Endothelial cell of hepatic sinusoid (primary cell): ENCODE data around the gene SLC40A1.

Experiments
- in situ Hi-C: cut with HindIII; loops from 2 replicates; pipeline ENCODE4 v1.10.0; 2017; ENCODE audit warnings: low sequenced_read_pairs

SLC40A1 gene, protein sequence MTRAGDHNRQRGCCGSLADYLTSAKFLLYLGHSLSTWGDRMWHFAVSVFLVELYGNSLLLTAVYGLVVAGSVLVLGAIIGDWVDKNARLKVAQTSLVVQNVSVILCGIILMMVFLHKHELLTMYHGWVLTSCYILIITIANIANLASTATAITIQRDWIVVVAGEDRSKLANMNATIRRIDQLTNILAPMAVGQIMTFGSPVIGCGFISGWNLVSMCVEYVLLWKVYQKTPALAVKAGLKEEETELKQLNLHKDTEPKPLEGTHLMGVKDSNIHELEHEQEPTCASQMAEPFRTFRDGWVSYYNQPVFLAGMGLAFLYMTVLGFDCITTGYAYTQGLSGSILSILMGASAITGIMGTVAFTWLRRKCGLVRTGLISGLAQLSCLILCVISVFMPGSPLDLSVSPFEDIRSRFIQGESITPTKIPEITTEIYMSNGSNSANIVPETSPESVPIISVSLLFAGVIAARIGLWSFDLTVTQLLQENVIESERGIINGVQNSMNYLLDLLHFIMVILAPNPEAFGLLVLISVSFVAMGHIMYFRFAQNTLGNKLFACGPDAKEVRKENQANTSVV

DNA sequence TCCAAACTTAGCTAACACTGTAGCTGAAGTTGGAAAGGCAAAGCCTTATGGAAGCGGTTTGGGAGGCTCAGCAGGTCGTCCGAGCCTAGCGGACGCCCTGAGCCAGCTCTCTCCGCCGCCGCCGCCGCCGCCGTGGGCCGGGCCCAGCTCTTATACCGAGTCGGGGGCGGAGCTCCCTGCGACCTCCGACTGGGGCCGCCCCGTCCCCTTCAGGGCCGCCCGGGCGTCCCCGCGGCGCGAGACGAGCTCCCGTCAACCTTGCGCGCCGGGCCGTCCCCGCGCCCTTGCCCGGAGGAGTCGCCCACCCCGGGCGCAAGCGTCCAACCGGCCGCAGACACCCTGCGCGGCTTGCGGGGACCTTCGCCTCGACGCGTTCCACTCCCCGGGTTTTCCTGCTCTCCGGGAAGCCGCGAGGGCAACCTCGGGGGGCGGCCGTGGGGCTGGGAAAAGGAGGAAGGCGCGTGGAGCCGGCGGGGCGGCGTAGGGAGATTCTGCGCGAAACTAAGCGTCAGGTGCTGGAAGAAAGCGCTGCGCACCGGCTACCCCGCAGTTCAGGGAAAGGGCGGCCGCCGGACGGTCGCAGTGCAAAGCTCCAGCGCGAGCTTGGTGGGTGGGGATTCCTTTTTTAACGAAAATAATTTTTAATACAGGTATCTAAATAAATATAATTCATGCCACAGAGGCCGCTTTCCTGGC, at the start of gene SLC40A1:
Gene SLC40A1 (minus strand): TSS at position 129 of the 696 bp plus-strand sequence. CDS start 326 bp downstream, outside the sequence.
- in situ Hi-C loops: no loop called here

- in situ Hi-C loops: no loop called here
These were observed 49.2 kb upstream of the SLC40A1 start for GRCh38 chr2:189629531-189630453.

GRCh38 chr2:189628817-189629530, 48.4 kb upstream of the SLC40A1 start:
- in situ Hi-C loops: no loop called here

DNA sequence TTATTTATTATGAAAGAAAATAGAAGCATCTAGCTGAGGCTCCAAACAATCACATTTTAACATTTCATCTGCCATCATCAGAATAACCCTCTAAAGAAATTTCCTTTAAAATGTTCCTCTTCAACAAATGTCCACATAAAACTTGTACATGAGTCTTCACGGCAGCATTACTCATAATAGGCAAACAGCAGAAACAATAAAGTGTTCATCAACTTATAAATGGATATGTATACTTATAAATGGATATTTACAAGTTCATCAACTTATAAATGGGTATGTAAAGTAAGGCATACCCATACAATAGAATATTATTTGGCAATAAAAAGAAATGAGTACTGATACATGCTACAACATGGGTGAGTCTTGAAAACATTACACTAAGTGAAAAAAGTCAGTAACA, 47.2 kb upstream of the SLC40A1 start:
- in situ Hi-C loops: no loop called here

DNA sequence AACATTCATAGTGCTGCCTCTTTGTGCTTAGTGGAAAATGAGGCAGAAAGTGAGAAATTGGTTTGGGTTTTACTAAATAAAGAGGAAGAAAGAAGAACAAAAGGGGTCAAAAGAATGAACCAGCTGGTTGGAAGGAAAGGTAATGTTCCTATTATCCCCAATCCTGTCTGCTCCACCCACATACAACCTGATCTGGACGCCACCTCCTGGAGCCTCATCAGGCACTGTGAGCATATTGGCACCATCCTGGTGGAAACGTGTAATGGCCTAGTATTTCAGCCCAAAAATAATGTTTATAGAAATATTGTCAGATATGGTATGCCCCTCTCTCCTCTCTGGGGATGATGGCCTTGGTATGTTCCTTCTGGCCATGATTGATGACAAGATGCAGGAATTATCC, 45.0 kb upstream of the SLC40A1 start:
- in situ Hi-C loops: no loop called here

DNA sequence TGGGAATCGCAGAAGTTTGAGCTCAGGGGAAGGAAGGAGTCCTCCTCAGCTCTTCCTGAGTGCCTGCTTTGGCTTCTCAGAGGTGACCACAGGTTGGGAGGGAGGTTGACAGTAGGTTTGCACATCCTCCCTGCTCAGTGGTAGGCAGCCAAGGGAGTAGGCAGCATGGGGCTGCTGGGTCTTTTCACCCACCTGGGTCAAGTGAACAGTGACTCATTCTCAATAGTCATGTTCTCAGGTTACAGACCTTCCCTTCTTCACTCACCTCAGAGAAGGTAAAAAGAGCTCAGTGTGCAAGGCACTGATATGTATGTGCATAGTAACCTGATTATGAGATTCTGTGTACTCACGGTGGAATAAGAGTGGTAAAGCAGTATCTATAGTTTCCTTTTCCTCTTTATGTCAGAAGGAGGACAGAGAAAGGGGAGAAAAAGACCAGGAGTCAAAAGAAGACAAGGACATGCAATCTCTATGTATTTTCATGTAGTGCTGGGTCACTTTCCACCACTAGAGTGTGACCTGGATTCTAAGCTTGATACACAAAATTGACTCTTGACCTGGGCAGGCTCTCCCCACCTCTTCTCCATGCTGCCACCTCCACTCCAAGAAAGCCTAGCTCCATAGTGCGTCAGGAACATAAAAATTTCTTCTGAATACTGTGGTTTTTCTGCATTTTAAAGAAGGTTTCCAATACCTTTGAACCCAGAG, 44.2 kb upstream of the SLC40A1 start:
- in situ Hi-C loops: loop anchor here (25.0 kb wide), 1 partner anchor 163 kb away; no protein-coding TSS in a partner anchor

- in situ Hi-C loops: loop anchor here (25.0 kb wide), 1 partner anchor 161 kb away; no protein-coding TSS in a partner anchor
These were observed 42.5 kb upstream of the SLC40A1 start for GRCh38 chr2:189623049-189623448.

DNA sequence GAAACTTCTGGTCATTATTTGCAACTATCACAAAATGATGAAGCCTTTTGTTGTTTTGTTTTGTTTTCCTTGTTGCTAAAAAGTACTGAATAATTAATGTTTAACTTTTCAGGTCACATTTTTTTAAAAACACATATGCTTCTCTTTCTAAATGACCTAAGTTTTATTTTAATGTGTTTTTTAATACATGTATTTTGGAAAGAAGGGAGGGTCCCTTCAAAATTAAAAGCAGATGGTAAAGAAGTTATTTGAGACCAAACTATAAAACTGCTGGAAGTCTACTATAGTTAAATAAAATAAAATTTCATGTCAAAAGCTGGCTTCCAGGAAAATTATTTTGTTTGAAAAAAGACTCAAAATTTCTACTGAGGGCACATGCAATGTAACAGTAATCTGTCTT, 41.2 kb upstream of the SLC40A1 start:
- in situ Hi-C loops: loop anchor here (25.0 kb wide), 1 partner anchor 159 kb away; no protein-coding TSS in a partner anchor

GRCh38 chr2:189618197-189618596, 37.6 kb upstream of the SLC40A1 start:
- in situ Hi-C loops: loop anchor here (25.0 kb wide), 1 partner anchor 156 kb away; no protein-coding TSS in a partner anchor

DNA sequence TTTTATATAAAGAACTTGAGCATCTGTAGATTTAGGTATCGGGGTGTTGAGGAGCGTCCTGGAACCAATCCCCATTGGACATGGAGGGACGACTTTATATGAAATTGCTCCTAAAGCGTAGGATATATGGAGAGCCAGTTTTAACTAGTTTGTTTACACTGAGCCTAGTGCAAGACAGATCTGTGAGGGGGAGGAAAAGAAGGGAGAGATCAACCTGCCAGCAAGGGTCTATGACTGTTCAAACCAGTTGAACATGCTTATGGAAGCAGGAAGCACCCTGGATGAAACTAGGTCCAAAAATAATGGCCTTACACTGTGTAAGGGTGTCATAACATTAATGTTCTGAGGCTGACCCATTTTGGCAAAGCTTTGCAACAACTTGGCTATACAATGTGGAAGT, 34.0 kb upstream of the SLC40A1 start:
- in situ Hi-C loops: loop anchor here (25.0 kb wide), 1 partner anchor 152 kb away; no protein-coding TSS in a partner anchor

GRCh38 chr2:189613650-189614420, 33.2 kb upstream of the SLC40A1 start:
- in situ Hi-C loops: loop anchor here (25.0 kb wide), 1 partner anchor 152 kb away; no protein-coding TSS in a partner anchor

GRCh38 chr2:189613077-189613636, 32.6 kb upstream of the SLC40A1 start:
- in situ Hi-C loops: loop anchor here (25.0 kb wide), 1 partner anchor 151 kb away; no protein-coding TSS in a partner anchor

GRCh38 chr2:189610700-189611099, 30.1 kb upstream of the SLC40A1 start:
- in situ Hi-C loops: loop anchor here (25.0 kb wide), 1 partner anchor 148 kb away; no protein-coding TSS in a partner anchor

GRCh38 chr2:189609853-189610252, 29.3 kb upstream of the SLC40A1 start:
- in situ Hi-C loops: loop anchor here (25.0 kb wide), 1 partner anchor 148 kb away; no protein-coding TSS in a partner anchor

- in situ Hi-C loops: loop anchor here (25.0 kb wide), 1 partner anchor 147 kb away; no protein-coding TSS in a partner anchor
These were observed 28.8 kb upstream of the SLC40A1 start for GRCh38 chr2:189609423-189609816.

DNA sequence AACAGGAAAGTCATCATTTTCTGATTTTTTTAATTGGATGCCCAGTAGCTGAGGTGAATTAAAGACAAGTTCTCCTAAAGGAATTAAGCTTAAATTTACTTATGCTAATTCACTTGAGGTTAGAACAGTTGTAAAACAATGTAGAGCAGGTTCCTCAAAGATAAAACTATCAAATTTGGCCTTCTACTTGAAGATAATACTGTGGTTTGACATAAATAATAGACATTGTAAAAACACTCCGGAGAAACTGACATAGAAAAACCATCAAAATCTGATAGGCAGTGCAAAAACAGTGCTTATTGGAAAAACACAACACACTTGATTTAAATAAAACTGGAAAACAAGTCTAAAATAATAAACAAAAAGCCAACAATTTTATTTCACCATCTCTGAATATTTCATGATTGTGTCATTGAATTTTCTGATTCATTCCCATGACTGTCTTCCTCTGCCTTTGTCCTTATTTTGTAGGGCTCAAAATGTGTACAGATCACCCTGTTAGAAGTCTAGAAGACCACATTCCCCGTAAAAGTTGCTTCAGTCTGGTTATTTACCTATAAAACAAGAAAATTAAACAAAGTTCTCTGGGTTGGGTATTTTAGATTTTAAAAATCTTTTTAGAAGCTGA, 28.3 kb upstream of the SLC40A1 start:
- in situ Hi-C loops: loop anchor here (25.0 kb wide), 1 partner anchor 147 kb away; no protein-coding TSS in a partner anchor

- in situ Hi-C loops: loop anchor here (25.0 kb wide), 1 partner anchor 146 kb away; no protein-coding TSS in a partner anchor
These were observed 27.6 kb upstream of the SLC40A1 start for GRCh38 chr2:189608170-189608569.
